Activated CD4-positive, alpha-beta T cell treated with anti-CD3 and anti-CD28 coated beads, Interleukin-2, amount 50 U/mL, for 48 hours (primary cell): ENCODE measurements around the gene NAPB.
A peak's percentile ranks its signal among the peaks of the same experiment; 100 is the strongest.

Source experiments
- DNase-seq, 2 experiments: peaks; one replicate each; pipeline ENCODE4 v3.0.0-alpha.2; 2020

Gene NAPB

DNA sequence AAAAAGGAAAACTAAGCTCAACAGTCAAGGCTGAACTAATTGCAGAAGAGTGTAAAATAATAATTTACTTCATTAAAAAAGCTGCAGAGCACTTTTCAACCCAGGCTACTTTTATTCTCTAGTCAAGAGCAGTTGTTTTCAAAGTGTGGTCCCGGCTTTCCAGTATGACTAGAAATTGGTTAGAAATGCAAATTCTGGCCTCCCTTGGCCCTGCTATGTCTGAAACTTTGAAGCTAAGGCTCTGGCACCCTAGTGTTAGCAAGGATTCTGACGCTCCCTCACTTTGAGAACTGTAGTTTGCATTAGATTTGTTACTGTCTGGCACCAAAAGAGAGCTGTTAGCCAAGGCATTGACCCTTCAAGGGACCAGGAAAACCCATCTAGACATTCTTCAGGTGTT lies 80.2 kb downstream of the NAPB start:
- no peak for DNase-seq

DNA sequence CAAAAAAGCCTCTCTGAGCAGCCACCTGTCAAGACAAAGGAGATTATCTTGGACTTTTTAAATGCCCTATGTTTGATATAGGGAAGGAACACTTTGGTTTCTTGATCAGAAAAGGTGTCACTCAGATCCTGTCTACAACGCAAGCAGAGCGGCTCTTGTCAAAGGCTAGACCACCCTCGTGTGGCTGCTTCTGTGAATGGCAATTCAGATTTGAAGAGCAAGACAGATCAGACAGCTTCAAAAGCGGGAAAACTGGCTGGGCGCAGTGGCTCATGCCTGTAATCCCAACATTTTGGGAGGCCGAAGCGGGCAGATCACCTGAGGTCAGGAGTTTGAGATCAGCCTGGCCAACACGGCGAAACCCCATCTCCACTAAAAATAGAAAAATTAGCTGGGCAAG lies 80.8 kb downstream of the NAPB start:
- peak in 1 of 2 experiments; percentile 34 for DNase-seq

DNA sequence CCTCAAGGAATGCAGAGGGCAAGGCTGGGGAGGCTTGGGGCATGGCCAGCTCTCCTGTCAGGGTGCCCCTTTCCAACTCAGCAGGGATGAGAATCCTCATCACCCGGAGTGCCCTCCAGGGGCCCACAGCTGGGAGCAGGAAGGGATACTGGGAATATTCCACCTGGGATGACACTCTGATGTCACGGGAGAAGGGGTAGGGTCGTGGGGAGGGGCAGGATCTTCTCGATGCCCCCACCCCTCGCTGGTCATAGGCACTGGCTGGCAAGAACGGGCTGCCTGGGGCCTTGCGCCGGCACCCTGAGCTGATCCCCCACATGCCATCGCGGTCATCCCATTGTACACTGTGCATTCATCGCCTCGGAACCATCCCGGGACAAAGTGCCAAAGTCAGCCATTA lies 81.3 kb downstream of the NAPB start:
- DNase-seq: no peak

DNA sequence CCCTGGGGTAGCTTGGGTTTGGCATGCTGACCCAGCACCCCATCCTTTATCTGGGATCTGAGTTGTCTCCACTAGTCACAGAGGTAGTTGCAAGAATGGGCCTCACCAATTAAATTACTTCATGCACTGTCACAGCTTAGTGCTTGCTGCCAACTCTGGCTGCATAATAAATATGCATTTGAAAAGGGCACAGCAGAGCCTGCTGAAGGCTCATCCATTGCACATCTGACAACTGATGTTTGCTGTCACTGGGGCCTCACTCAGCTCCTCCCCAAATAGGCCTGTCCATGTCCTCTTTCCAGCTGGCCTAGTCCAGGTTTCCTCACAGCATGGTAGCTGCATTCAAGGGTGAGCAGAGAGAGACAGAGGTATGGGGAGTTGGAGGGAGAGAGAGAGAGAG lies 84.0 kb downstream of the NAPB start:
- no peak for DNase-seq

DNA sequence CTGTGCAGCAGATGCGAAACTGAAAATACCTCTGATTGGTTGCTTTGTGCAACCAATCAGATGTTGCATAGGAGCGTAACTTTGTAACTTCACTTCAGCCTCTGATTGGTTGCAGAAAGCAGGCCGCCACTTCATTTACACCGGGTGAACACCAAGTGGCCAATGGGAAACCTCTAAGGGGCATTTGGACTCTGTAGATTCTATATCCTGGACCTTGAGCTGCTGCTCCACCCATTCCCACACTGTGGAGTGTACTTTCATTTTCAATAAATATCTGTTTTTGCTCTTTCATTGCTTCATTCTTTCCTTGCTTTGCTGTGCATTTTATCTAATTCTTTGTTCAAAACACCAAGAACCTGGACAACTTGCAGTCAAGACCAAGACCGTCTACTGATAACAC lies 84.8 kb downstream of the NAPB start:
- DNase-seq: no peak

DNA sequence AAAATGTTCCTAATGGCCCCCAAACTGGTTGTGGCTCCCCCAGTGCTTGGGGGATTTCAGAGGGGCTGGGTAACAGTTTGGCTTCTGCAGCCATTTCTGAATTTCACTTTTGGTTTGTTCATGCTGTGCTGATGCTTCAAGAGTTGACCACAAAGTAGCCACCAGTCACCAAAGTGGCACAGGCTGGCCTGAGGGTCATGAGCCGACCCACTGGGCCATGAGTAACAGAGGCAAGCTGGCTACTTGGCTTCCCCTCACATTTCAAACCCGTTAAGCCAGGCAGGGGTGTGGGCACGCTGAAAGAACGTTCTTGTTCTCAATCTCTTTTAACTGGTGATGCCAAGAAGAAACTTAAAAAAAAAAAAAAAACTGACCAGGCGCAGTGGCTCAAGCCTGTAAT lies 85.8 kb downstream of the NAPB start:
- DNase-seq: no peak

DNA sequence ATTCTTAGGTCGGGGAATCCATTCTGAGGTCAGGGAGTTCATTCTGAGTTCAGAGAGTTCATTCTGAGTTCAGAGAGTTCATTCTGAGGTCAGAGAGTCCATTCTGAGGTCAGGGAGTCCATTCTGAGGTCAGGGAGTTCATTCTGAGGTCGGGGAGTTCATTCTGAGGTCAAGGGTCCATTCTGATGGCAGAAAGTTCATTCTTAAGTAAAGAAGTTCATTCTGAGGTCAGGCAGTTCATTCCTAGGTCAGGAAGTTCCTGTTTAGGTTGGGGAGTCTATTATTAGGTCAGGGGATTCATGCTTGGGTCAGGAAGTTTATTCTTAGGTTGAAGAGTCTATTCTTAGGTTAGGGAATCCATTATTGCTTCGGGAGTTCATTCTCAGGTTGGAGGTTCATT lies 87.2 kb downstream of the NAPB start:
- DNase-seq: no peak

DNA sequence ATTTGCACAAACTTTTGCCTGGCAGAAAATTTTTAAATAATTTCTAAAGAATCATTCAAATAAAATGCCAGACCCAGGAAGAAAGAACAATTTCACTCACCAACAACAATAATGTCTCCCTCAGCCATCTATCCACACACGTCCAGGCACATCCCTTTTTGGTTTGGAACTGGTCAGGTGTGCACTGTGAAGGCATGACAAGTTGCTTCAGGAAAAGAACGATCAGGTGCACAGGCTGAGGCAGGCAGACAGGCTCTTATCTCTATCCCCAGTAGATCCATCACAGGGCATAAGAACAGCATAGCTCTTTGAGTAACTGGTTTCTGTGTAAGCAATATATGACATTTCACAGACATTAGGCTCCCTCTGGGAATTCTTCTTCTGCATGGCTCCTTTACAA lies 88.8 kb downstream of the NAPB start:
- no peak for DNase-seq

DNA sequence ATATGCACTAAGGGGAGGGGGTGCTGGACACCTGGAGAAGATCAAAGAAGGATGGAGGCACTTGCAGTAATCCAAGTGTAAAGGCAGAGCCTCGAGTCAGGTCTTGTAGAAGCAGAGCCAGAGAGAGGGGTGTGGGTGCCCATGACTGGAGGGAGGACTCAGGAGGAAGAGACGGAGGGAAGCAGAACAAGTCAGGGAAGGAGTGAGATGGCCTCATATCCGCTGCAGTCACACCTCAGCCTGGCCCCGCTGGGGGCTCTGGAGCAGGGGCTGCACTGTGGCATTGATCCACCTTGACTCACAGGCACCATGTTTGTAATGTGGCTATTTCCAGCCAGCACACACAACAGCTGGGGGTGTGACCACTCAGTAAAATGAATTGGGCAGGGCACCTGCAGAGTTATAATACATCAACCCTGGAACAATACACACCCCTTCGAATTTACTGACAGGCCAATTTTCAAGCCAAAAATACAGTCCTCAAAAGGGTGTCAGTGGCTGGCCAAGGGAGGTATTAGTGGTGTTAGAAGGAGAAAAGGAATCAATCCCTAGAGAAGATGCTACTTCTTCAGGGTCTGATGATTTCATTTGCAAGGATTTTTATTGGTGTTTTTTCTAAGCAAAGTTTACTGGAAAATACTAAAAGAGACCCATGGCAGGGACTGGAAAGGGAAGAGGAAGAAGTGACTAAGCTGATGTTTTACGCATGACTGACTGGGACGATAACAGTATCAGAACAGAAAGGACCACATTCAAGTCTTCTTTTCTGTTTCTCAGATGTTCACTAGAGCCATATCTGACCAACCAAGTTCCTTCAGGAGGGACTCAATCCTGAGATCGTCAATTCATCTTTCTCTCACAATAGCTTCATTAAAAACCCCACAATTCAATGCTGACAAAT lies 89.6 kb downstream of the NAPB start:
- no peak for DNase-seq

DNA sequence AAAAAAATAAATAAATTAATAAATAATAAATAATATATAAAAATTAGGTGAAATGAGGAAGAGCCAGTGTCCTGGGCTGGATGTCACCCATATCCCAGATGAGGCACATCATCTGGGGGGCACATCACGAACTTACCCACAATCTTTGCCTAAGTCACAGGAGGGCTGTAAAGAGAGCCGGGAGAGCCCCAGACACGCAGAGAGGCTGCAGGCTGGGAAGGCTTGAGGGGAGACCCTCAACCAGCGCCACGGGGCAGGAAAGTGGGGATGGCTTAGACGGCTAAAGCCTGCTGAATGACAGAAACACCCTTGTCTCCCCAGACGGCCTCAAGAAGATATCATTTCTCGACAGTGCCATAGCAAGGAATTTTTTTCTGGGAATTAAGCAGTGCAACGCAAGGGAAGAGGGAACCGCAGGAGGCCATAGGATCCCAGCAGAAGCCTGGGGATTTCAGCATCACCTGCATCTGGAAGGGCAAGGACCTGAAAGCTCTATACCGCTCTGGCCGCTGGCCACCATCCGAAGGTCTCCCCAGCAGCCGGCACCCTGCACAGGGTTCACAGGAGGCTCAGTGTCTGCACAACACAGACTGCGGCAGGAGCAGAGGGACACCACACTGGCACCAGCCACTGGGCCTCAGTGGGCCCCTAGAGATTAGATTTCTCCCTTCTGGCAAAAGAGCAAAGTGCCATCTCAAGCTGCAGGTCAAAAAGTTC lies 93.5 kb downstream of the NAPB start:
- DNase-seq: no peak

DNA sequence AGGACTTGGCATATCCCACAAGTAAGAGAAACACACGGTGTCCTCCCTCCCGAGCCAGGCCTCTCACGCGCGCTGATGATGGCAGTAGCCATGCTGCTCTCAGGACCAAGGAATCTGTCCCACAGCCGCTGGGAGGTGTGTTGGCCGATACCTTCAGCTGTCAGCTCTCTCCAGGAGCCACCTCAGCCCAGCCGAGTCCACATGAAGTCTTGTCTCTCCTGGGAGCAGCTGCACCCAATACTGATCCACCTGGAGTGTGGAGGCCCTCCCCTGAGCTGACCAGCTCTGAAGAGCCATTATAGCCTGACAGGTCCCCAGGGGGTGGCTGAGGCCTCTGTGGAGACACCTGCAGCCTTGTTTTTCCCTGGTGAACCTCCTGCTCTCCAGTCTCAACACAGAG lies 94.5 kb downstream of the NAPB start:
- DNase-seq: no peak

DNA sequence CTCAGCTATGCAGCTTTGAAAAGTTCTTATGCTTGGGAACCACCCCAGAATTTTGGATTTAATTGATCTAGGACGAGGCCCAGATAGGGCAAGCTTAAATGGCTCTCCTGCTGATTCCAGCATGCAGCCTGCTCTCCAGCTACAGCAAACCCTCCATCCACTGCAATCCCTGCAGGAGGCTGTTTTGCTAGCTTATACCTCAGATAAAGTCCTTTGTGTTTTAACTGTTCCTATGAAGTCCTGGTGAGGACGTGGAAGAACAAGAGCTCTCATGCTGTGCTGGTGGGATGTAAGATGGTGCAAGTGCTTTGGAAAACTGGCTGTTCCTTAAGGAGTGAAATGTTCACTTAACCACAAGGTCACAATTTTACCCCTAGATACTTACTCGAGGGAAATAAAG lies 96.2 kb downstream of the NAPB start:
- DNase-seq: no peak
